Cardiac muscle cell (in vitro differentiated cells and primary cell): Measurements from ENCODE around the gene PID1. TPM values are rescaled to one million over a fixed set of nuclear protein-coding genes. Genes with fewer than 3 reads are reported as not detected.

ENCODE experiments used
- DNase-seq, 2 donors: peaks; one replicate each; pipeline versions ENCODE4 v3.0.0 to v3.0.0-alpha.2; 2010 to 2017; ENCODE audit warnings: low read depth in 1 of 2, low spot score in 1 of 2
- H3K27ac ChIP-seq: fragments of 200-600 bp; sonication (generic); 2 replicates; pipeline ENCODE4 v1.5.1; 2016
- H3K27me3 ChIP-seq: fragments of 200-600 bp; sonication (generic); 2 replicates; pipeline ENCODE4 v1.6.0; 2016; ENCODE audit warnings: control low read depth
- H3K36me3 ChIP-seq: fragments of 200-600 bp; sonication (generic); 2 replicates; pipeline ENCODE4 v1.5.1; 2016; ENCODE audit warnings: control low read depth
- H3K4me1 ChIP-seq: fragments of 200-600 bp; sonication (generic); 2 replicates; pipeline ENCODE4 v1.8.1; 2017; ENCODE audit warnings: low read depth, mild to moderate bottlenecking, mixed run types
- H3K4me3 ChIP-seq: fragments of 200-600 bp; sonication (generic); 2 replicates; pipeline ENCODE4 v1.5.1; 2016; ENCODE audit warnings: mild to moderate bottlenecking
- H3K9me3 ChIP-seq: fragments of 200-600 bp; sonication (generic); 2 replicates; pipeline ENCODE4 v1.5.1; 2017; ENCODE audit warnings: low read depth, mild to moderate bottlenecking, control low read depth
- CTCF ChIP-seq: IDR thresholded peaks from 2 replicates; pipeline ENCODE4 v1.5.1; 2012; ENCODE audit warnings: low read depth, mild to moderate bottlenecking, low read length
- polyA plus RNA-seq: library from polyadenylated mRNA; unstranded; fragments of >200 nt; fragmentation: Nextera tagmentation; extraction: Ambion mirVana; gene quantifications from 2 replicates; pipeline ENCODE4 v1.2.1, GENCODE V29; 2016
- total RNA-seq: library from RNA; depleted of rRNA; stranded (reverse); fragments of >200 nt; gene quantifications from 2 replicates; pipeline ENCODE4 v1.2.3, GENCODE V29; 2016

PID1 gene
- total and polyA plus RNA-seq, 2 experiments from 2014 or later: 0.42 to 0.43 TPM

DNA sequence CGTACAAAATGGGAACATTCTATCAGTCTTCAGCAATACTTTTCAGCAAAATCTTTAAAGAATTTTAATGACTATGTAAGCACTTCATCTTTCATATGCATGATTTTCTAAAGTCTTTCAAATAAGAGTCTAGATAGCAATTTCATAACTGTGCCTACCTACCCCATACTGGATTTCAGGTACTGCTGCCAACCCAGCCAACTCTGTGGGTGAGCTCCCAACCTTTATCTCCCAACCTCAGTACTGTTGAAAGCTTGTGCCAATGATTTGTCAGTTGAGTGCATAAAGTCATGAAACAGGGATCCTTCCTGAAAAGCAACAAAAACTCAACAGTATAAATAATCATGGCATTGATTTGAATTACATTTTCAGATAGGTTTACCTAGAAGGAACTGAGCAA, 296.9 kb downstream of the PID1 start:
- Histone ChIP-seq H3K4me3 (no peak overlapping the region), H3K27me3 (no peaks in the 10 kb centered on the region), H3K4me1 (no peaks in the 10 kb centered on the region), H3K27ac (no peak overlapping the region), H3K36me3 (no peaks in the 10 kb centered on the region), H3K9me3 (no peaks in the 10 kb centered on the region)
- DNase-seq: no peak
- no peak for TF ChIP-seq CTCF
